K562 (cell line): ENCODE measurements around the gene CHRM4. TPM values are rescaled to one million over a fixed set of nuclear protein-coding genes. Genes with fewer than 3 reads are reported as not detected.

Source experiments
- ARHGAP35 ChIP-seq: fragments of 450-650 bp; IDR thresholded peaks from 2 replicates; pipeline ENCODE4 v1.6.1; 2018; ENCODE audit not compliant: partially characterized antibody
- HNRNPL ChIP-seq: fragments of 200-400 bp; formaldehyde crosslinking; IDR thresholded peaks from 2 replicates; pipeline ENCODE4 v1.6.1; 2017; ENCODE audit warnings: low read depth, mild to moderate bottlenecking, low read length
- LARP7 ChIP-seq: fragments of 450-650 bp; IDR thresholded peaks from 2 replicates; pipeline ENCODE4 v1.6.1; 2016
- MYC ChIP-seq, 2 experiments: fragments of 250-450 bp in 1 of 2; sonication (Bioruptor Pico) in 1 of 2; IDR thresholded peaks; 2 replicates each; pipeline versions ENCODE4 v1.5.1 to v1.6.1; 2012 to 2021; ENCODE audit warnings: low read depth in 2 of 2, borderline replicate concordance in 1 of 2, improper control_type of control experiment in 1 of 2, low read length in 1 of 2, mild to moderate bottlenecking in 1 of 2, moderate library complexity in 1 of 2
- PHF21A ChIP-seq: fragments of 450-650 bp; IDR thresholded peaks from 2 replicates; pipeline ENCODE4 v1.6.1; 2017; ENCODE audit warnings: low read depth, borderline replicate concordance
- POLR3A ChIP-seq: IDR thresholded peaks from 2 replicates; pipeline ENCODE4 v1.6.1; 2011; ENCODE audit warnings: borderline replicate concordance, mild to moderate bottlenecking, moderate library complexity; ENCODE audit not compliant: insufficient read length, insufficient read depth; ENCODE audit errors: extremely low read depth
- SNRNP70 ChIP-seq: fragments of 200-400 bp; formaldehyde crosslinking; optimal IDR thresholded peaks from 2 replicates; pipeline ENCODE3; 2017; ENCODE audit warnings: low read depth, low read length
- TBP ChIP-seq: optimal IDR thresholded peaks from 2 replicates; pipeline ENCODE3; 2011; ENCODE audit warnings: low read depth, low read length, improper control_type of control experiment
- XRCC3 ChIP-seq: fragments of 450-650 bp; IDR thresholded peaks from 2 replicates; pipeline ENCODE4 v1.6.1; 2017; ENCODE audit warnings: mild to moderate bottlenecking, moderate library complexity
- ZNF311 ChIP-seq: fragments of 250-450 bp; sonication (Bioruptor Pico); IDR thresholded peaks from 2 replicates; pipeline ENCODE4 v1.4.0; 2020; ENCODE audit warnings: mild to moderate bottlenecking, moderate library complexity
- polyA plus RNA-seq, 8 experiments: library from polyadenylated mRNA; depleted of rRNA in 4 of 8; stranded (reverse) in 5 of 8; unstranded in 3 of 8; fragments of >200 nt; fragmentation: Nextera tagmentation in 2 of 8; fragmentation: Illumina TruSeq in 1 of 8; extraction: Ambion mirVana in 2 of 8; extraction: Trizol in 1 of 8; gene quantifications; 2 replicates each; pipeline versions ENCODE4 v1.2.1 to v1.2.3, GENCODE V29; 2011 to 2014; ENCODE audit warnings: inconsistent platforms in 1 of 8, missing spikeins in 1 of 8
- total RNA-seq, 7 experiments: library from RNA; depleted of rRNA in 6 of 7; stranded (reverse); fragments of >200 nt in 6 of 7; fragmentation: Illumina TruSeq in 2 of 7; extraction: Trizol in 2 of 7; gene quantifications; 2 replicates each; pipeline versions ENCODE4 v1.2.1 to v1.2.3, GENCODE V29; 2011 to 2021; ENCODE audit warnings: low replicate concordance in 1 of 7
- TF ChIP-seq, protein P1 (sequence below), 2 experiments: fragments of 200-800 bp in 1 of 2; sonication (Bioruptor generic) in 1 of 2; sonication (generic) in 1 of 2; formaldehyde crosslinking in 1 of 2; IDR thresholded peaks in 1 of 2; conservative IDR thresholded peaks in 1 of 2; 2 replicates each; pipeline versions ENCODE4 v1.5.0 to v1.6.1; 2016 to 2020; ENCODE audit warnings: missing compliant biosample characterization in 1 of 2, missing genetic modification characterization in 1 of 2, missing genetic modification reagents in 1 of 2
- TF ChIP-seq, protein P2 (sequence below), 2 experiments: IDR thresholded peaks; 2 replicates each; pipeline ENCODE4 v1.6.1; 2011; ENCODE audit warnings: borderline replicate concordance in 1 of 2, control low read depth in 1 of 2, low read depth in 1 of 2, low read length in 1 of 2, mild to moderate bottlenecking in 1 of 2, mixed read lengths in 1 of 2, moderate library complexity in 1 of 2; ENCODE audit not compliant: insufficient read depth in 1 of 2, insufficient read length in 1 of 2, poor library complexity in 1 of 2, severe bottlenecking in 1 of 2; ENCODE audit errors: extremely low read depth in 1 of 2
- TF ChIP-seq, protein P3 (sequence below): sonication (generic); formaldehyde crosslinking; IDR thresholded peaks from 2 replicates; pipeline ENCODE4 v1.8.0; 2023; ENCODE audit warnings: mild to moderate bottlenecking, missing genetic modification reagents
- TF ChIP-seq, protein P4 (sequence below): fragments of 200-800 bp; sonication (Bioruptor generic); IDR thresholded peaks from 2 replicates; pipeline ENCODE4 v1.6.1; 2017; ENCODE audit warnings: missing genetic modification characterization, missing compliant biosample characterization
- TF ChIP-seq, protein P5 (sequence below): fragments of 450-650 bp; IDR thresholded peaks from 2 replicates; pipeline ENCODE4 v1.6.1; 2016; ENCODE audit warnings: low read depth, mild to moderate bottlenecking, moderate library complexity
- TF ChIP-seq, protein P6 (sequence below), 3 experiments: fragments of 200-800 bp in 1 of 3; fragments of 250-450 bp in 1 of 3; fragments of 450-650 bp in 1 of 3; sonication (Bioruptor Pico) in 1 of 3; sonication (Bioruptor generic) in 1 of 3; formaldehyde crosslinking in 1 of 3; IDR thresholded peaks; 2 replicates each; pipeline versions ENCODE4 v1.6.1 to v1.8.0; 2016 to 2022; ENCODE audit warnings: mild to moderate bottlenecking in 2 of 3, missing genetic modification characterization in 2 of 3, missing compliant biosample characterization in 1 of 3, moderate library complexity in 1 of 3

CHRM4 gene
- total and polyA plus RNA-seq, 9 of the 15 experiments (the other 6 are each of a cell fraction or from before 2014, with no cell fraction given) = 0.22 to 1.3 (median 0.40) TPM; not detected in 2

DNA sequence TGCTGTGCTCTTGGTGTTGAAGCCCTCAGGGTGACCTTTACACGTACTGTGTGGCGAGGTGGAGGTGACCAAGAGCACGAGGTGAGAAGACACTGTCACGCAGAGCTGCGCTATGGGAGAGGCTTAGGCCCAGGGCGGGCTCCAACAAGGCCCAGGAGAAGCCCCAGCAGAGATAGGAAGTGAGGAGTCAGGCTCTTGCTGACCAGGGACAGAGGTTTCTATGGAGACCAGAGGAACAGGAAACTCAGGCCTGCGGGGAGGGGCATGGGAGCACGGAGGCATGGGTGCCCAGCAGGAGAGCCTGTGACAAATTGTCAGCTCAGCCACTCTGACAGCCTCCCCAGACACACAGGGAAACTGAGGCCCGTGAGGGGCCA lies 28.6 kb downstream of the CHRM4 start (continued):
- TF ChIP-seq, protein P1, sequence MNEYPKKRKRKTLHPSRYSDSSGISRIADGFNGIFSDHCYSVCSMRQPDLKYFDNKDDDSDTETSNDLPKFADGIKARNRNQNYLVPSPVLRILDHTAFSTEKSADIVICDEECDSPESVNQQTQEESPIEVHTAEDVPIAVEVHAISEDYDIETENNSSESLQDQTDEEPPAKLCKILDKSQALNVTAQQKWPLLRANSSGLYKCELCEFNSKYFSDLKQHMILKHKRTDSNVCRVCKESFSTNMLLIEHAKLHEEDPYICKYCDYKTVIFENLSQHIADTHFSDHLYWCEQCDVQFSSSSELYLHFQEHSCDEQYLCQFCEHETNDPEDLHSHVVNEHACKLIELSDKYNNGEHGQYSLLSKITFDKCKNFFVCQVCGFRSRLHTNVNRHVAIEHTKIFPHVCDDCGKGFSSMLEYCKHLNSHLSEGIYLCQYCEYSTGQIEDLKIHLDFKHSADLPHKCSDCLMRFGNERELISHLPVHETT (CRISPR knock-in tag; conservative IDR thresholded peaks at IDR 0.05 in 1 of 2, IDR thresholded peaks at IDR 0.05 in 1 of 2) = peak in 1 of 2 experiments; percentile 71; a peak in 2 of 4 replicates
- TF ChIP-seq, protein P2, sequence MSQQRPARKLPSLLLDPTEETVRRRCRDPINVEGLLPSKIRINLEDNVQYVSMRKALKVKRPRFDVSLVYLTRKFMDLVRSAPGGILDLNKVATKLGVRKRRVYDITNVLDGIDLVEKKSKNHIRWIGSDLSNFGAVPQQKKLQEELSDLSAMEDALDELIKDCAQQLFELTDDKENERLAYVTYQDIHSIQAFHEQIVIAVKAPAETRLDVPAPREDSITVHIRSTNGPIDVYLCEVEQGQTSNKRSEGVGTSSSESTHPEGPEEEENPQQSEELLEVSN (IDR thresholded peaks at IDR 0.05; ENCODE audit: borderline replicate concordance in 1 of 2, extremely low read depth in 1 of 2, insufficient read depth in 1 of 2, insufficient read length in 1 of 2, low read depth in 1 of 2, low read length in 1 of 2, poor library complexity in 1 of 2, severe bottlenecking in 1 of 2) = peak in 1 of 2 experiments; percentile 22
- TF ChIP-seq ZNF311 = 0 out of 2 replicates have a peak, but pooled peaks have one; percentile 75
- TF ChIP-seq, protein P3, sequence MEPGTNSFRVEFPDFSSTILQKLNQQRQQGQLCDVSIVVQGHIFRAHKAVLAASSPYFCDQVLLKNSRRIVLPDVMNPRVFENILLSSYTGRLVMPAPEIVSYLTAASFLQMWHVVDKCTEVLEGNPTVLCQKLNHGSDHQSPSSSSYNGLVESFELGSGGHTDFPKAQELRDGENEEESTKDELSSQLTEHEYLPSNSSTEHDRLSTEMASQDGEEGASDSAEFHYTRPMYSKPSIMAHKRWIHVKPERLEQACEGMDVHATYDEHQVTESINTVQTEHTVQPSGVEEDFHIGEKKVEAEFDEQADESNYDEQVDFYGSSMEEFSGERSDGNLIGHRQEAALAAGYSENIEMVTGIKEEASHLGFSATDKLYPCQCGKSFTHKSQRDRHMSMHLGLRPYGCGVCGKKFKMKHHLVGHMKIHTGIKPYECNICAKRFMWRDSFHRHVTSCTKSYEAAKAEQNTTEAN (CRISPR knock-in tag) = no peak
- TF ChIP-seq ARHGAP35 = no peak
- TF ChIP-seq MYC (IDR thresholded peaks at IDR 0.05; ENCODE audit: low read depth, low read length) = no peak
- TF ChIP-seq MYC (CRISPR knock-in tag; IDR thresholded peaks at IDR 0.05; ENCODE audit: borderline replicate concordance, low read depth) = no peak
- TF ChIP-seq SNRNP70 = no peak
- TF ChIP-seq, protein P4, sequence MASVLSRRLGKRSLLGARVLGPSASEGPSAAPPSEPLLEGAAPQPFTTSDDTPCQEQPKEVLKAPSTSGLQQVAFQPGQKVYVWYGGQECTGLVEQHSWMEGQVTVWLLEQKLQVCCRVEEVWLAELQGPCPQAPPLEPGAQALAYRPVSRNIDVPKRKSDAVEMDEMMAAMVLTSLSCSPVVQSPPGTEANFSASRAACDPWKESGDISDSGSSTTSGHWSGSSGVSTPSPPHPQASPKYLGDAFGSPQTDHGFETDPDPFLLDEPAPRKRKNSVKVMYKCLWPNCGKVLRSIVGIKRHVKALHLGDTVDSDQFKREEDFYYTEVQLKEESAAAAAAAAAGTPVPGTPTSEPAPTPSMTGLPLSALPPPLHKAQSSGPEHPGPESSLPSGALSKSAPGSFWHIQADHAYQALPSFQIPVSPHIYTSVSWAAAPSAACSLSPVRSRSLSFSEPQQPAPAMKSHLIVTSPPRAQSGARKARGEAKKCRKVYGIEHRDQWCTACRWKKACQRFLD (CRISPR knock-in tag) = 0 out of 2 replicates have a peak, but pooled peaks have one; percentile 28
- no peak for TF ChIP-seq POLR3A
- no peak for TF ChIP-seq TBP
- no peak for TF ChIP-seq HNRNPL
- TF ChIP-seq, protein P5, sequence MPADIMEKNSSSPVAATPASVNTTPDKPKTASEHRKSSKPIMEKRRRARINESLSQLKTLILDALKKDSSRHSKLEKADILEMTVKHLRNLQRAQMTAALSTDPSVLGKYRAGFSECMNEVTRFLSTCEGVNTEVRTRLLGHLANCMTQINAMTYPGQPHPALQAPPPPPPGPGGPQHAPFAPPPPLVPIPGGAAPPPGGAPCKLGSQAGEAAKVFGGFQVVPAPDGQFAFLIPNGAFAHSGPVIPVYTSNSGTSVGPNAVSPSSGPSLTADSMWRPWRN = no peak
- TF ChIP-seq, protein P6, sequence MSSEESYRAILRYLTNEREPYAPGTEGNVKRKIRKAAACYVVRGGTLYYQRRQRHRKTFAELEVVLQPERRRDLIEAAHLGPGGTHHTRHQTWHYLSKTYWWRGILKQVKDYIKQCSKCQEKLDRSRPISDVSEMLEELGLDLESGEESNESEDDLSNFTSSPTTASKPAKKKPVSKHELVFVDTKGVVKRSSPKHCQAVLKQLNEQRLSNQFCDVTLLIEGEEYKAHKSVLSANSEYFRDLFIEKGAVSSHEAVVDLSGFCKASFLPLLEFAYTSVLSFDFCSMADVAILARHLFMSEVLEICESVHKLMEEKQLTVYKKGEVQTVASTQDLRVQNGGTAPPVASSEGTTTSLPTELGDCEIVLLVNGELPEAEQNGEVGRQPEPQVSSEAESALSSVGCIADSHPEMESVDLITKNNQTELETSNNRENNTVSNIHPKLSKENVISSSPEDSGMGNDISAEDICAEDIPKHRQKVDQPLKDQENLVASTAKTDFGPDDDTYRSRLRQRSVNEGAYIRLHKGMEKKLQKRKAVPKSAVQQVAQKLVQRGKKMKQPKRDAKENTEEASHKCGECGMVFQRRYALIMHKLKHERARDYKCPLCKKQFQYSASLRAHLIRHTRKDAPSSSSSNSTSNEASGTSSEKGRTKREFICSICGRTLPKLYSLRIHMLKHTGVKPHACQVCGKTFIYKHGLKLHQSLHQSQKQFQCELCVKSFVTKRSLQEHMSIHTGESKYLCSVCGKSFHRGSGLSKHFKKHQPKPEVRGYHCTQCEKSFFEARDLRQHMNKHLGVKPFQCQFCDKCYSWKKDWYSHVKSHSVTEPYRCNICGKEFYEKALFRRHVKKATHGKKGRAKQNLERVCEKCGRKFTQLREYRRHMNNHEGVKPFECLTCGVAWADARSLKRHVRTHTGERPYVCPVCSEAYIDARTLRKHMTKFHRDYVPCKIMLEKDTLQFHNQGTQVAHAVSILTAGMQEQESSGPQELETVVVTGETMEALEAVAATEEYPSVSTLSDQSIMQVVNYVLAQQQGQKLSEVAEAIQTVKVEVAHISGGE (CRISPR knock-in tag; IDR thresholded peaks at IDR 0.05) = peak in 1 of 3 experiments; percentile 53; a peak in 1 of 6 replicates
- TF ChIP-seq LARP7 = no peak
- no peak for TF ChIP-seq PHF21A
- TF ChIP-seq XRCC3 = no peak
